H9 (cell line): ENCODE results near the gene STT3B. TPM values are rescaled to one million over a fixed set of nuclear protein-coding genes. Genes with fewer than 3 reads are reported as not detected.

ENCODE experiments used
- DNase-seq: peaks from one replicate; pipeline ENCODE4 v3.0.0-alpha.2; 2017
- H2AFZ ChIP-seq: one replicate; pipeline ENCODE4 v1.6.1; 2013; ENCODE audit warnings: mild to moderate bottlenecking, low read length, control low read depth, moderate library complexity
- H2AK5ac ChIP-seq: 2 replicates; pipeline ENCODE4 v1.6.1; 2013; ENCODE audit warnings: low read length, control low read depth, mixed read lengths; ENCODE audit not compliant: insufficient read length
- H2BK120ac ChIP-seq: one replicate; pipeline ENCODE4 v1.6.1; 2013; ENCODE audit warnings: low read depth, mild to moderate bottlenecking, low read length, control low read depth, inconsistent platforms; ENCODE audit not compliant: poor library complexity, severe bottlenecking
- H2BK12ac ChIP-seq: 2 replicates; pipeline ENCODE4 v1.6.1; 2013; ENCODE audit warnings: low read length, control low read depth, mixed read lengths, low read depth; ENCODE audit not compliant: insufficient read length
- H2BK15ac ChIP-seq: 2 replicates; pipeline ENCODE4 v1.6.1; 2013; ENCODE audit warnings: low read depth, low read length, control low read depth
- H2BK20ac ChIP-seq: one replicate; pipeline ENCODE4 v1.6.1; 2013; ENCODE audit warnings: low read depth, mild to moderate bottlenecking, low read length, control low read depth, inconsistent platforms; ENCODE audit not compliant: poor library complexity, severe bottlenecking
- H2BK5ac ChIP-seq: 2 replicates; pipeline ENCODE4 v1.6.1; 2013; ENCODE audit warnings: low read length, control low read depth, mixed read lengths; ENCODE audit not compliant: insufficient read length
- H3K14ac ChIP-seq: 2 replicates; pipeline ENCODE4 v1.6.1; 2013; ENCODE audit warnings: low read length, control low read depth; ENCODE audit not compliant: insufficient read depth
- H3K18ac ChIP-seq: 2 replicates; pipeline ENCODE4 v1.6.1; 2013; ENCODE audit warnings: low read depth, mild to moderate bottlenecking, mixed read lengths, low read length, control low read depth; ENCODE audit not compliant: insufficient read length
- H3K23ac ChIP-seq: 2 replicates; pipeline ENCODE4 v1.6.1; 2013; ENCODE audit warnings: low read length, control low read depth, mixed read lengths, low read depth; ENCODE audit not compliant: insufficient read length
- H3K23me2 ChIP-seq: 2 replicates; pipeline ENCODE4 v1.6.1; 2013; ENCODE audit warnings: low read depth, mild to moderate bottlenecking, mixed read lengths, low read length, control low read depth; ENCODE audit not compliant: insufficient read length, poor library complexity, severe bottlenecking
- H3K27ac ChIP-seq: 2 replicates; pipeline ENCODE4 v1.5.1; 2013; ENCODE audit warnings: low read length, control low read depth, mixed read lengths, low read depth; ENCODE audit not compliant: insufficient read length
- H3K27me3 ChIP-seq: 2 replicates; pipeline ENCODE4 v1.6.1; 2013; ENCODE audit warnings: low read length, control low read depth, inconsistent platforms; ENCODE audit not compliant: insufficient read depth
- H3K4ac ChIP-seq: 2 replicates; pipeline ENCODE4 v1.6.1; 2013; ENCODE audit warnings: low read depth, mild to moderate bottlenecking, control low read depth, inconsistent platforms, low read length, moderate library complexity
- H3K4me1 ChIP-seq: 2 replicates; pipeline ENCODE4 v1.6.1; 2013; ENCODE audit warnings: low read length, control low read depth, inconsistent platforms; ENCODE audit not compliant: insufficient read depth
- H3K4me2 ChIP-seq: 2 replicates; pipeline ENCODE4 v1.6.1; 2013; ENCODE audit warnings: low read length, control low read depth, mixed read lengths; ENCODE audit not compliant: insufficient read length, insufficient read depth
- H3K56ac ChIP-seq: 2 replicates; pipeline ENCODE4 v1.6.1; 2013; ENCODE audit warnings: low read depth, mild to moderate bottlenecking, mixed read lengths, low read length, control low read depth; ENCODE audit not compliant: insufficient read length
- H3K79me1 ChIP-seq: 2 replicates; pipeline ENCODE4 v1.6.1; 2013; ENCODE audit warnings: low read depth, mild to moderate bottlenecking, moderate library complexity, low read length, control low read depth, inconsistent platforms; ENCODE audit not compliant: insufficient read depth, poor library complexity, severe bottlenecking
- H3K79me2 ChIP-seq: 2 replicates; pipeline ENCODE4 v1.6.1; 2013; ENCODE audit warnings: low read length, control low read depth, inconsistent platforms; ENCODE audit not compliant: insufficient read depth
- H3K9ac ChIP-seq: 2 replicates; pipeline ENCODE4 v1.6.1; 2013; ENCODE audit warnings: low read length, control low read depth, mixed read lengths; ENCODE audit not compliant: insufficient read length; ENCODE audit errors: extremely low read depth
- H3K9me3 ChIP-seq: one replicate; pipeline ENCODE4 v1.6.1; 2013; ENCODE audit warnings: low read depth, low read length, inconsistent platforms; ENCODE audit not compliant: control insufficient read depth
- H3T11ph ChIP-seq: one replicate; pipeline ENCODE4 v1.6.1; 2013; ENCODE audit warnings: mild to moderate bottlenecking, low read length, control low read depth, inconsistent platforms
- H4K20me1 ChIP-seq: one replicate; pipeline ENCODE4 v1.6.1; 2013; ENCODE audit not compliant: control insufficient read depth, insufficient read length, insufficient read depth
- H4K5ac ChIP-seq: 2 replicates; pipeline ENCODE4 v1.6.1; 2013; ENCODE audit warnings: low read depth, mild to moderate bottlenecking, mixed read lengths, low read length, control low read depth; ENCODE audit not compliant: insufficient read length
- H4K8ac ChIP-seq: replicated peaks from 2 replicates; pipeline ENCODE4 v1.6.1; 2013; ENCODE audit warnings: low read length, control low read depth, mixed read lengths, low read depth; ENCODE audit not compliant: insufficient read length
- H4K91ac ChIP-seq: 2 replicates; pipeline ENCODE4 v1.6.1; 2013; ENCODE audit warnings: low read depth, mild to moderate bottlenecking, moderate library complexity, mixed read lengths, low read length, control low read depth; ENCODE audit not compliant: insufficient read length
- H3K27ac Mint-ChIP-seq, 3 experiments: 2 replicates in 2 of 3; 3 replicates in 1 of 3; pipeline ENCODE4 v1.8.0; 2020 to 2021; ENCODE audit warnings: mixed read lengths in 3 of 3, mild to moderate bottlenecking in 1 of 3, moderate library complexity in 1 of 3
- H3K27me3 Mint-ChIP-seq: 2 replicates; pipeline ENCODE4 v1.8.0; 2021; ENCODE audit warnings: low read depth, mild to moderate bottlenecking, moderate library complexity, mixed read lengths
- H3K36me3 Mint-ChIP-seq, 3 experiments: 2 replicates in 2 of 3; 3 replicates in 1 of 3; pipeline ENCODE4 v1.8.0; 2020 to 2021; ENCODE audit warnings: low read depth in 3 of 3, mixed read lengths in 3 of 3; ENCODE audit not compliant: insufficient read depth in 1 of 3
- H3K4me1 Mint-ChIP-seq, 2 experiments: 2 replicates each; pipeline ENCODE4 v1.8.0; 2020; ENCODE audit warnings: mixed read lengths in 2 of 2
- H3K4me3 Mint-ChIP-seq, 2 experiments: 2 replicates in 1 of 2; 3 replicates in 1 of 2; pipeline ENCODE4 v1.8.0; 2020 to 2021; ENCODE audit warnings: mild to moderate bottlenecking in 2 of 2, mixed read lengths in 2 of 2, moderate library complexity in 1 of 2
- H3K9me3 Mint-ChIP-seq, 2 experiments: 2 replicates in 1 of 2; 3 replicates in 1 of 2; pipeline ENCODE4 v1.8.0; 2020; ENCODE audit warnings: mild to moderate bottlenecking in 2 of 2, mixed read lengths in 2 of 2, moderate library complexity in 1 of 2
- CTCF ChIP-seq: fragments of 200-600 bp; sonication (generic); conservative IDR thresholded peaks from 3 replicates; pipeline ENCODE4 v1.8.0; 2021; ENCODE audit warnings: antibody characterized with exemption, mild to moderate bottlenecking
- WGBS: extraction: QIAGEN DNeasy Blood & Tissue Kit; methylation state at CpG from one replicate; pipeline ENCODE4 v1.1.7; 2013; ENCODE audit warnings: missing lambda C conversion rate, low lambda C conversion rate, mixed read lengths; ENCODE audit not compliant: insufficient read length; ENCODE audit errors: extremely low coverage; 5-methylcytosine and 5-hydroxymethylcytosine counted together
- total RNA-seq: library from RNA; stranded (reverse); gene quantifications from 2 replicates; pipeline ENCODE4 v1.2.1, GENCODE V29; 2021

The STT3B gene
- total RNA-seq, 1 experiment from 2014 or later, result 79.9 TPM

GRCh38 chr3:31573036-31573779, 40.5 kb downstream of the STT3B start:
- Histone ChIP-seq H3K18ac (no peak overlapping the region), H4K5ac (no peak overlapping the region), H3K56ac (no peak overlapping the region), H4K20me1 (no peaks in the 10 kb centered on the region), H3K27ac (no peak overlapping the region), H3T11ph (no peak overlapping the region), H2BK5ac (no peak overlapping the region), H2BK20ac (no peak overlapping the region), H2BK120ac (no peak overlapping the region), H3K23me2 (no peaks in the 10 kb centered on the region), H2BK12ac (no peak overlapping the region), H3K27me3 (no peaks in the 10 kb centered on the region), H3K4me2 (no peak overlapping the region), H3K23ac (no peak overlapping the region), H3K79me2 (peaks cover 10% of the 10 kb centered on the region; the same call in 1 of the 2 replicates), H2AFZ (no peak overlapping the region), H3K9ac (no peak overlapping the region), H3K9me3 (no peaks in the 10 kb centered on the region), H2AK5ac (no peak overlapping the region), H4K8ac (no peak overlapping the region), H4K91ac (no peak overlapping the region), H3K4me1 (no peaks in the 10 kb centered on the region; the same call in 1 of the 2 replicates), H3K4ac (no peak overlapping the region), H2BK15ac (no peak overlapping the region), H3K79me1 (no peaks in the 10 kb centered on the region), H3K14ac (no peak overlapping the region)
- Mint-ChIP-seq H3K27me3 (no peaks in the 10 kb centered on the region), H3K4me3 (no peak overlapping the region), H3K9me3 (no peaks in the 10 kb centered on the region), H3K27ac (no peak overlapping the region), H3K36me3 (no peaks in the 10 kb centered on the region; a peak in 1 of 7 replicates), H3K4me1 (peaks cover 31 to 36% of the 10 kb centered on the region in 2 experiments)
- no peak for TF ChIP-seq CTCF
- WGBS, result no CpG with 5 or more reads among the region's 3 CpGs
- DNase-seq, result no peak
